Neural crest cell (in vitro differentiated cells): ENCODE data around the gene VGLL1. TPM values are rescaled to one million over a fixed set of nuclear protein-coding genes. Genes with fewer than 3 reads are reported as not detected.

Experiments used
- DNase-seq: peaks from one replicate; pipeline ENCODE4 v3.0.0; 2021; ENCODE audit warnings: low read depth, mixed read lengths, low spot score
- H3K27ac Mint-ChIP-seq: one replicate; pipeline ENCODE4 v1.8.0; 2021; ENCODE audit warnings: mild to moderate bottlenecking, mixed read lengths; ENCODE audit not compliant: unreplicated experiment
- H3K27me3 Mint-ChIP-seq: 2 replicates; pipeline ENCODE4 v1.8.0; 2021; ENCODE audit warnings: low read depth, mild to moderate bottlenecking, mixed read lengths
- H3K36me3 Mint-ChIP-seq: 2 replicates; pipeline ENCODE4 v1.8.0; 2021; ENCODE audit warnings: low read depth, mild to moderate bottlenecking, mixed read lengths
- H3K4me1 Mint-ChIP-seq: 2 replicates; pipeline ENCODE4 v1.8.0; 2021; ENCODE audit warnings: mixed read lengths
- H3K4me3 Mint-ChIP-seq: one replicate; pipeline ENCODE4 v1.8.0; 2021; ENCODE audit warnings: mild to moderate bottlenecking, mixed read lengths
- H3K9me3 Mint-ChIP-seq: 2 replicates; pipeline ENCODE4 v1.8.0; 2021; ENCODE audit warnings: mixed read lengths
- CTCF ChIP-seq: fragments of 200-600 bp; sonication (generic); conservative IDR thresholded peaks from 2 replicates; pipeline ENCODE4 v1.5.0; 2021; ENCODE audit warnings: antibody characterized with exemption, mild to moderate bottlenecking
- total RNA-seq: library from RNA; stranded (reverse); gene quantifications from 2 replicates; pipeline ENCODE4 v1.2.1, GENCODE V29; 2021

VGLL1 gene
- total RNA-seq, 1 donor from 2014 or later = not detected

- DNase-seq = no peak
- H3K27me3 Mint-ChIP-seq = peaks cover 5% of the 10 kb centered on the region
- no peak overlapping the region for H3K27ac Mint-ChIP-seq
- H3K36me3 Mint-ChIP-seq = no peaks in the 10 kb centered on the region
- H3K9me3 Mint-ChIP-seq = peaks cover 4% of the 10 kb centered on the region
- H3K4me3 Mint-ChIP-seq = no peak overlapping the region
- H3K4me1 Mint-ChIP-seq = peaks cover 8% of the 10 kb centered on the region
- no peak for TF ChIP-seq CTCF
These were observed 6.8 kb downstream of the VGLL1 start for GRCh38 chrX:136538811-136539210.

GRCh38 chrX:136540226-136540625 is 8.2 kb downstream of the VGLL1 start:
- Mint-ChIP-seq H3K36me3 (no peaks in the 10 kb centered on the region), H3K27me3 (peaks cover 4% of the 10 kb centered on the region), H3K4me3 (no peak overlapping the region), H3K9me3 (peaks cover 4% of the 10 kb centered on the region), H3K4me1 (peaks cover 8% of the 10 kb centered on the region), H3K27ac (no peak overlapping the region)
- TF ChIP-seq CTCF = no peak
- DNase-seq = no peak

GRCh38 chrX:136541294-136541693 is 9.3 kb downstream of the VGLL1 start:
- no peak for DNase-seq
- peaks cover 8% of the 10 kb centered on the region for H3K4me1 Mint-ChIP-seq
- H3K9me3 Mint-ChIP-seq = peaks cover 3% of the 10 kb centered on the region
- no peak for TF ChIP-seq CTCF
- no peaks in the 10 kb centered on the region for H3K36me3 Mint-ChIP-seq
- peaks cover 2% of the 10 kb centered on the region for H3K27me3 Mint-ChIP-seq
- no peak overlapping the region for H3K4me3 Mint-ChIP-seq
- H3K27ac Mint-ChIP-seq = no peak overlapping the region

GRCh38 chrX:136542281-136542680 is 10.3 kb downstream of the VGLL1 start:
- no peak for TF ChIP-seq CTCF
- H3K9me3 Mint-ChIP-seq = no peaks in the 10 kb centered on the region
- no peak overlapping the region for H3K27ac Mint-ChIP-seq
- H3K36me3 Mint-ChIP-seq = no peaks in the 10 kb centered on the region
- DNase-seq = no peak
- peaks cover 8% of the 10 kb centered on the region for H3K4me1 Mint-ChIP-seq
- H3K4me3 Mint-ChIP-seq = no peak overlapping the region
- no peaks in the 10 kb centered on the region for H3K27me3 Mint-ChIP-seq

GRCh38 chrX:136546371-136546781 is 14.4 kb downstream of the VGLL1 start:
- H3K27me3 Mint-ChIP-seq = no peaks in the 10 kb centered on the region
- no peak overlapping the region for H3K27ac Mint-ChIP-seq
- no peaks in the 10 kb centered on the region for H3K9me3 Mint-ChIP-seq
- no peak for DNase-seq
- no peak for TF ChIP-seq CTCF
- H3K4me3 Mint-ChIP-seq = no peak overlapping the region
- H3K4me1 Mint-ChIP-seq = peaks cover 8% of the 10 kb centered on the region
- H3K36me3 Mint-ChIP-seq = no peaks in the 10 kb centered on the region

- Mint-ChIP-seq H3K27me3 (no peaks in the 10 kb centered on the region), H3K4me3 (no peak overlapping the region), H3K27ac (no peak overlapping the region), H3K36me3 (no peaks in the 10 kb centered on the region), H3K9me3 (no peaks in the 10 kb centered on the region), H3K4me1 (no peaks in the 10 kb centered on the region)
- no peak for DNase-seq
- TF ChIP-seq CTCF = no peak
These were observed 17.2 kb downstream of the VGLL1 start for GRCh38 chrX:136549226-136549625.
